ENCODE results near the gene SMIM17.
"Not testable (repeated sequence)": the region's sequence is repeated elsewhere in the genome, so short reads cannot be mapped to it uniquely, and the experiment has no call there.

DNA sequence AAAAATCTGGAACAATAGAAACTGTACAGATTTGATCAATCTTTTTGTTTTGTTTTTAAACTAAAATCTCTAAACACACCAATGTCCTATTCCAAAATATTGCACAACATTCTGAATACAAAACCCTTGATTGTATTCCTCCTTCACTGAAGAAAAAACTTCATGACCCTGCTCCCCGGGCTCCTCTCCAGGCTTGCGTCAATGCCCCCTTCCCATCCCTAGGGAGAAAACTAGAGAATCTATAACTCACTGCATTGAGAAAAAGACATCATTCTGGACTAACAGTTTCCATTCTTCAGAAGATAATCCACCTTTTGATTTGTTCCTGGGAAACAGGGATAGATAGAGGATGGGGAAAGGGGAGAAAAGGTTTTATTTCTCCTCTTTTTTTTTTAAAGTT is 29.7 kb downstream of the SMIM17 start:
- TF ChIP-seq NR2F2 (IDR thresholded peaks at IDR 0.05); YY1 (IDR thresholded peaks at IDR 0.05); RAD21 (IDR thresholded peaks at IDR 0.05); TAF1 (conservative IDR thresholded peaks at IDR 0.05); RXRA (IDR thresholded peaks at IDR 0.05): not testable (repeated sequence)
- TF ChIP-seq, protein P1, sequence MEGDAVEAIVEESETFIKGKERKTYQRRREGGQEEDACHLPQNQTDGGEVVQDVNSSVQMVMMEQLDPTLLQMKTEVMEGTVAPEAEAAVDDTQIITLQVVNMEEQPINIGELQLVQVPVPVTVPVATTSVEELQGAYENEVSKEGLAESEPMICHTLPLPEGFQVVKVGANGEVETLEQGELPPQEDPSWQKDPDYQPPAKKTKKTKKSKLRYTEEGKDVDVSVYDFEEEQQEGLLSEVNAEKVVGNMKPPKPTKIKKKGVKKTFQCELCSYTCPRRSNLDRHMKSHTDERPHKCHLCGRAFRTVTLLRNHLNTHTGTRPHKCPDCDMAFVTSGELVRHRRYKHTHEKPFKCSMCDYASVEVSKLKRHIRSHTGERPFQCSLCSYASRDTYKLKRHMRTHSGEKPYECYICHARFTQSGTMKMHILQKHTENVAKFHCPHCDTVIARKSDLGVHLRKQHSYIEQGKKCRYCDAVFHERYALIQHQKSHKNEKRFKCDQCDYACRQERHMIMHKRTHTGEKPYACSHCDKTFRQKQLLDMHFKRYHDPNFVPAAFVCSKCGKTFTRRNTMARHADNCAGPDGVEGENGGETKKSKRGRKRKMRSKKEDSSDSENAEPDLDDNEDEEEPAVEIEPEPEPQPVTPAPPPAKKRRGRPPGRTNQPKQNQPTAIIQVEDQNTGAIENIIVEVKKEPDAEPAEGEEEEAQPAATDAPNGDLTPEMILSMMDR (IDR thresholded peaks at IDR 0.05; ENCODE audit: low read depth, low read length, missing input control): not testable (repeated sequence)
- TF ChIP-seq, protein P2, sequence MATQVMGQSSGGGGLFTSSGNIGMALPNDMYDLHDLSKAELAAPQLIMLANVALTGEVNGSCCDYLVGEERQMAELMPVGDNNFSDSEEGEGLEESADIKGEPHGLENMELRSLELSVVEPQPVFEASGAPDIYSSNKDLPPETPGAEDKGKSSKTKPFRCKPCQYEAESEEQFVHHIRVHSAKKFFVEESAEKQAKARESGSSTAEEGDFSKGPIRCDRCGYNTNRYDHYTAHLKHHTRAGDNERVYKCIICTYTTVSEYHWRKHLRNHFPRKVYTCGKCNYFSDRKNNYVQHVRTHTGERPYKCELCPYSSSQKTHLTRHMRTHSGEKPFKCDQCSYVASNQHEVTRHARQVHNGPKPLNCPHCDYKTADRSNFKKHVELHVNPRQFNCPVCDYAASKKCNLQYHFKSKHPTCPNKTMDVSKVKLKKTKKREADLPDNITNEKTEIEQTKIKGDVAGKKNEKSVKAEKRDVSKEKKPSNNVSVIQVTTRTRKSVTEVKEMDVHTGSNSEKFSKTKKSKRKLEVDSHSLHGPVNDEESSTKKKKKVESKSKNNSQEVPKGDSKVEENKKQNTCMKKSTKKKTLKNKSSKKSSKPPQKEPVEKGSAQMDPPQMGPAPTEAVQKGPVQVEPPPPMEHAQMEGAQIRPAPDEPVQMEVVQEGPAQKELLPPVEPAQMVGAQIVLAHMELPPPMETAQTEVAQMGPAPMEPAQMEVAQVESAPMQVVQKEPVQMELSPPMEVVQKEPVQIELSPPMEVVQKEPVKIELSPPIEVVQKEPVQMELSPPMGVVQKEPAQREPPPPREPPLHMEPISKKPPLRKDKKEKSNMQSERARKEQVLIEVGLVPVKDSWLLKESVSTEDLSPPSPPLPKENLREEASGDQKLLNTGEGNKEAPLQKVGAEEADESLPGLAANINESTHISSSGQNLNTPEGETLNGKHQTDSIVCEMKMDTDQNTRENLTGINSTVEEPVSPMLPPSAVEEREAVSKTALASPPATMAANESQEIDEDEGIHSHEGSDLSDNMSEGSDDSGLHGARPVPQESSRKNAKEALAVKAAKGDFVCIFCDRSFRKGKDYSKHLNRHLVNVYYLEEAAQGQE (IDR thresholded peaks at IDR 0.05): not testable (repeated sequence)
- TF ChIP-seq, protein P3, sequence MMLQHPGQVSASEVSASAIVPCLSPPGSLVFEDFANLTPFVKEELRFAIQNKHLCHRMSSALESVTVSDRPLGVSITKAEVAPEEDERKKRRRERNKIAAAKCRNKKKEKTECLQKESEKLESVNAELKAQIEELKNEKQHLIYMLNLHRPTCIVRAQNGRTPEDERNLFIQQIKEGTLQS (IDR thresholded peaks at IDR 0.05): not testable (repeated sequence)

Data from liver (tissue), 3 donors.